ENCODE results near the gene ZC3H12D. TPM values are rescaled to one million over a fixed set of nuclear protein-coding genes. Genes with fewer than 3 reads are reported as not detected.

The ZC3H12D gene
- total and polyA plus RNA-seq, 9 of the 15 experiments (the other 6 are each of a cell fraction or from before 2014, with no cell fraction given), result 0.04 to 0.27 (median 0.05) TPM; not detected in 3

GRCh38 chr6:149503276-149503675, 18.5 kb upstream of the ZC3H12D start:
- H3K4me1 ChIP-seq (replicated peaks in 1 of 2; ENCODE audit: control insufficient read depth in 2 of 2, insufficient read depth in 2 of 2, low read length in 2 of 2), result peaks cover 0 to 9% of the 10 kb centered on the region in 2 experiments; a peak in 2 of 5 replicates
- no peak overlapping the region for H3K9ac ChIP-seq (ENCODE audit: insufficient read depth in 1 of 2, low read depth in 2 of 2, low read length in 2 of 2)
- no peak overlapping the region; the same call in 2 of the 3 replicates for H3K27ac ChIP-seq (ENCODE audit: extremely low read depth, low read depth, low read length)
- in situ Hi-C loops (cut with MboI), result no loop called here
- no peaks in the 10 kb centered on the region for H4K20me1 ChIP-seq (replicated peaks; ENCODE audit: control insufficient read depth, insufficient read depth, low read length)
- H3K79me2 ChIP-seq (ENCODE audit: control insufficient read depth, insufficient read depth, low read length), result no peaks in the 10 kb centered on the region
- no peak overlapping the region for H3K4me2 ChIP-seq (ENCODE audit: insufficient read depth, low read length)
- TF ChIP-seq CEBPG (CRISPR knock-in tag; IDR thresholded peaks at IDR 0.05) (peak; percentile 55), CEBPG (tag; conservative IDR thresholded peaks at IDR 0.05 in 1 of 2, IDR thresholded peaks at IDR 0.05 in 1 of 2) (peak; percentile 66 to 78), CEBPB (tag; IDR thresholded peaks at IDR 0.05) (peak; percentile 94), IRF9 (tag; IDR thresholded peaks at IDR 0.05) (0 out of 2 replicates have a peak, but pooled peaks have one; percentile 46), TOE1 (IDR thresholded peaks at IDR 0.05; ENCODE audit: borderline replicate concordance) (no peak), TOE1 (CRISPR knock-in tag; IDR thresholded peaks at IDR 0.05; ENCODE audit: borderline replicate concordance, low read depth) (no peak), ZNF445 (CRISPR knock-in tag; IDR thresholded peaks at IDR 0.05; ENCODE audit: low read depth) (no peak)
- intact Hi-C loops (cut with micrococcal nuclease), result no loop called here
- peak; percentile 23 for FAIRE-seq
- H2AFZ ChIP-seq (ENCODE audit: low read depth, low read length), result no peak overlapping the region
- H3K27me3 ChIP-seq (ENCODE audit: control insufficient read depth in 2 of 2, insufficient read depth in 2 of 2, low read length in 2 of 2), result no peaks in the 10 kb centered on the region
- DNase-seq (ENCODE audit: extremely low read depth in 1 of 4, low spot score in 3 of 4), result no peak
- H3K36me3 ChIP-seq (ENCODE audit: control insufficient read depth, insufficient read depth, low read length), result peaks cover 12% of the 10 kb centered on the region
- no peaks in the 10 kb centered on the region for H3K9me1 ChIP-seq (ENCODE audit: control insufficient read depth, insufficient read depth, low read length)
- H3K9me3 ChIP-seq (replicated peaks; ENCODE audit: control insufficient read depth, insufficient read depth, low read depth, low read length), result no peaks in the 10 kb centered on the region
- WGBS (ENCODE audit: insufficient coverage, low coverage, missing lambda C conversion rate), result 54% methylated on average over 2 of the region's 2 CpGs
- no peak overlapping the region for H3K4me3 ChIP-seq
- BruUV-seq (replicated peaks), result no TSS peak
- ChIA-PET POLR2A (interaction anchor here (0.7 to 0.9 kb wide), 5 partner anchors 14 to 316 kb away, joined by 3 to 4 read pairs (median 3); no protein-coding TSS in a partner anchor), CTCF (ENCODE audit: low intra/inter-chr PET ratio) (interaction anchor here (0.6 kb wide), 1 partner anchor 1278 kb away, joined by 6 read pairs; no protein-coding TSS in a partner anchor)
- peak; percentile 50 for ATAC-seq

Measured in K562 (cell line).